GM21367 (cell line): ENCODE data around the gene TEKT2.

Source experiments
- ATAC-seq: cut with Tn5 transposase; IDR thresholded peaks from one replicate; pipeline ENCODE4 v1.9.1; 2021; ENCODE audit not compliant: unreplicated experiment

The TEKT2 gene

GRCh38 chr1:36126797-36127500, 43.1 kb downstream of the TEKT2 start:
- no peak for ATAC-seq

GRCh38 chr1:36128126-36128904, 44.4 kb downstream of the TEKT2 start:
- ATAC-seq = no peak

GRCh38 chr1:36128905-36129206, 45.0 kb downstream of the TEKT2 start:
- no peak for ATAC-seq

- ATAC-seq = no peak
Observed at GRCh38 chr1:36132029-36132428, 48.1 kb downstream of the TEKT2 start.

- no peak for ATAC-seq
Observed at GRCh38 chr1:36133484-36133883, 49.6 kb downstream of the TEKT2 start.

GRCh38 chr1:36134031-36134430, 50.1 kb downstream of the TEKT2 start:
- no peak for ATAC-seq

GRCh38 chr1:36134505-36135329, 50.8 kb downstream of the TEKT2 start:
- ATAC-seq = no peak

GRCh38 chr1:36135330-36135667, 51.4 kb downstream of the TEKT2 start:
- ATAC-seq = no peak

- no peak for ATAC-seq
Observed at GRCh38 chr1:36135796-36136195, 51.9 kb downstream of the TEKT2 start.

- no peak for ATAC-seq
Observed at GRCh38 chr1:36136535-36136934, 52.6 kb downstream of the TEKT2 start.

GRCh38 chr1:36137226-36137625, 53.3 kb downstream of the TEKT2 start:
- no peak for ATAC-seq

- no peak for ATAC-seq
Observed at GRCh38 chr1:36137776-36138175, 53.9 kb downstream of the TEKT2 start.
